Fibroblast of skin of left biceps (primary cell): ENCODE results near the gene SP100.

ENCODE experiments used
- DNase-seq, 2 experiments: peaks; one replicate each; pipeline ENCODE4 v3.0.0-alpha.2; 2013; ENCODE audit warnings: low read depth in 2 of 2

Gene SP100

GRCh38 chr2:230541934-230542380 lies 126.0 kb downstream of the SP100 start:
- no peak for DNase-seq

GRCh38 chr2:230542751-230543150 lies 126.8 kb downstream of the SP100 start:
- DNase-seq: no peak

GRCh38 chr2:230552181-230552580 lies 136.2 kb downstream of the SP100 start:
- no peak for DNase-seq

GRCh38 chr2:230557065-230557464 lies 141.1 kb downstream of the SP100 start:
- no peak for DNase-seq

- peak in 1 of 2 experiments; percentile 3 for DNase-seq
These were observed 149.1 kb downstream of the SP100 start for GRCh38 chr2:230564805-230565779.

GRCh38 chr2:230569298-230569697 lies 153.3 kb downstream of the SP100 start:
- DNase-seq: no peak

- DNase-seq: no peak
These were observed 155.0 kb downstream of the SP100 start for GRCh38 chr2:230570987-230571386.

- DNase-seq: no peak
These were observed 159.8 kb downstream of the SP100 start for GRCh38 chr2:230575642-230576324.

GRCh38 chr2:230577114-230577513 lies 161.1 kb downstream of the SP100 start:
- no peak for DNase-seq

GRCh38 chr2:230578106-230578505 lies 162.1 kb downstream of the SP100 start:
- DNase-seq: no peak

GRCh38 chr2:230582851-230583283 lies 166.9 kb downstream of the SP100 start:
- no peak for DNase-seq

- DNase-seq: no peak
These were observed 167.6 kb downstream of the SP100 start for GRCh38 chr2:230583581-230583980.

GRCh38 chr2:230586328-230586982 lies 170.5 kb downstream of the SP100 start:
- no peak for DNase-seq

- no peak for DNase-seq
These were observed 173.0 kb downstream of the SP100 start for GRCh38 chr2:230589025-230589424.

- no peak for DNase-seq
These were observed 173.6 kb downstream of the SP100 start for GRCh38 chr2:230589497-230590015.

GRCh38 chr2:230590333-230590732 lies 174.3 kb downstream of the SP100 start:
- DNase-seq: no peak

- DNase-seq: no peak
These were observed 175.8 kb downstream of the SP100 start for GRCh38 chr2:230591850-230592249.

- no peak for DNase-seq
These were observed 176.8 kb downstream of the SP100 start for GRCh38 chr2:230592775-230593174.
